Gastrocnemius medialis (tissue), 4 donors: ENCODE data around the gene TMED10.

ENCODE experiments used
- POLR2A ChIP-seq, 2 donors: fragments of 450-650 bp; IDR thresholded peaks; one replicate each; pipeline ENCODE4 v1.6.1; 2017; ENCODE audit warnings: antibody characterized with exemption in 2 of 2, mild to moderate bottlenecking in 2 of 2, moderate library complexity in 2 of 2
- TF ChIP-seq, protein P1 (sequence below), 5 experiments: fragments of 450-650 bp in 3 of 5; fragments of 200-600 bp in 2 of 5; sonication (generic) in 2 of 5; IDR thresholded peaks in 4 of 5; conservative IDR thresholded peaks in 1 of 5; 1 replicate in 4 of 5; 2 replicates in 1 of 5; pipeline ENCODE4 v1.5.1; 2016 to 2019; ENCODE audit warnings: antibody characterized with exemption in 5 of 5, mild to moderate bottlenecking in 3 of 5, moderate library complexity in 3 of 5

DNA sequence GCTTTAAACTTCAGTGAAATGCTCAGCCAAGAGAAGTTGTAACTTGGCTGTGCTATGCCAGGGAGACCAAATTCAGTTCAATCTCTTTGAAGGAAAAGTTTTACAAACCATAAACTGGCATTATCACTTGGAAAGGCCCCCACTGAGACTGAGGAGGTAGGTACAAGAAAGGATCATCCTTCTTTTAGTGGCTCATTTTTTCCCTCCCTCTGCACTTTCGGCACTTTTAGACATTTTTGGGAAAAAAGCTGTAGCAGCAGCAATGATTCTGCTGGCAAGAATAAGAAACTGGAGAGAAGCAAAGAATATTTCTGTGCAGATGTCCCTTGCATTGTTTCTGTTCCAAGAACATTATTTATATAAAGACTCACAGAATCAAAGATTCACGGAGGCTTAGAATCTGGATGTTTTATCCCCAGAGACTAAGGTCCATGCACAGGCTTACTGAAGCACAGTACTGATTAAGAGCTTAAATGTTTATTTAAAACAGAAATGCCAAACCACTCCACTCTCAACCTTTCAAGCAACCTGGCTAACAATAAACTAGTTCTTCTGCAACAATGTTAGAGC is 94.7 kb downstream of the TMED10 start:
- TF ChIP-seq, protein P1, sequence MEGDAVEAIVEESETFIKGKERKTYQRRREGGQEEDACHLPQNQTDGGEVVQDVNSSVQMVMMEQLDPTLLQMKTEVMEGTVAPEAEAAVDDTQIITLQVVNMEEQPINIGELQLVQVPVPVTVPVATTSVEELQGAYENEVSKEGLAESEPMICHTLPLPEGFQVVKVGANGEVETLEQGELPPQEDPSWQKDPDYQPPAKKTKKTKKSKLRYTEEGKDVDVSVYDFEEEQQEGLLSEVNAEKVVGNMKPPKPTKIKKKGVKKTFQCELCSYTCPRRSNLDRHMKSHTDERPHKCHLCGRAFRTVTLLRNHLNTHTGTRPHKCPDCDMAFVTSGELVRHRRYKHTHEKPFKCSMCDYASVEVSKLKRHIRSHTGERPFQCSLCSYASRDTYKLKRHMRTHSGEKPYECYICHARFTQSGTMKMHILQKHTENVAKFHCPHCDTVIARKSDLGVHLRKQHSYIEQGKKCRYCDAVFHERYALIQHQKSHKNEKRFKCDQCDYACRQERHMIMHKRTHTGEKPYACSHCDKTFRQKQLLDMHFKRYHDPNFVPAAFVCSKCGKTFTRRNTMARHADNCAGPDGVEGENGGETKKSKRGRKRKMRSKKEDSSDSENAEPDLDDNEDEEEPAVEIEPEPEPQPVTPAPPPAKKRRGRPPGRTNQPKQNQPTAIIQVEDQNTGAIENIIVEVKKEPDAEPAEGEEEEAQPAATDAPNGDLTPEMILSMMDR (IDR thresholded peaks at IDR 0.05 in 4 of 5, conservative IDR thresholded peaks at IDR 0.05 in 1 of 5) = no peak
- no peak for TF ChIP-seq POLR2A (IDR thresholded peaks at IDR 0.05)
